Prostate gland (tissue), 2 donors: ENCODE data around the gene FHIT. TPM values are rescaled to one million over a fixed set of nuclear protein-coding genes. Genes with fewer than 3 reads are reported as not detected.
"Not testable (repeated sequence)": the region's sequence is repeated elsewhere in the genome, so short reads cannot be mapped to it uniquely, and the experiment has no call there.

Experiments
- DNase-seq: peaks from one replicate; pipeline ENCODE4 v3.0.0-alpha.2; 2019; ENCODE audit warnings: low spot score
- H3K27ac ChIP-seq, 2 donors: fragments of 200-600 bp; sonication (generic); 2 replicates each; pipeline ENCODE4 v1.5.1; 2017 to 2019
- H3K27me3 ChIP-seq: fragments of 200-600 bp; sonication (generic); replicated peaks from 2 replicates; pipeline ENCODE4 v1.5.1; 2019; ENCODE audit not compliant: insufficient read depth
- H3K36me3 ChIP-seq, 2 donors: fragments of 200-600 bp; sonication (generic); 1 replicate in 1 of 2; 2 replicates in 1 of 2; pipeline versions ENCODE4 v1.5.1 to v1.8.1; 2017 to 2019
- H3K4me1 ChIP-seq: fragments of 200-600 bp; sonication (generic); replicated peaks from 2 replicates; pipeline ENCODE4 v1.5.1; 2019
- H3K4me3 ChIP-seq, 2 donors: fragments of 200-600 bp; sonication (generic); 2 replicates each; pipeline ENCODE4 v1.5.1; 2017 to 2019
- H3K9me3 ChIP-seq: fragments of 200-600 bp; sonication (generic); 2 replicates; pipeline ENCODE4 v1.5.1; 2017
- CTCF ChIP-seq, 4 experiments: fragments of 200-600 bp in 2 of 4; fragments of 450-650 bp in 2 of 4; sonication (generic) in 2 of 4; IDR thresholded peaks; 1 replicate in 3 of 4; 2 replicates in 1 of 4; pipeline ENCODE4 v1.5.1; 2016 to 2019; ENCODE audit warnings: antibody characterized with exemption in 4 of 4, mild to moderate bottlenecking in 2 of 4, moderate library complexity in 2 of 4
- POLR2A ChIP-seq: fragments of 450-650 bp; IDR thresholded peaks from one replicate; pipeline ENCODE4 v1.6.1; 2016; ENCODE audit warnings: antibody characterized with exemption, mild to moderate bottlenecking
- POLR2AphosphoS5 ChIP-seq: sonication (generic); formaldehyde crosslinking; IDR thresholded peaks from one replicate; pipeline ENCODE4 v1.6.1; 2017; ENCODE audit warnings: antibody characterized with exemption
- WGBS: methylation state at CpG from one replicate; pipeline ENCODE4 v1.1.5; 2018; 5-methylcytosine and 5-hydroxymethylcytosine counted together
- intact Hi-C: fragments of 100-400 bp; cut with DNase I; formaldehyde crosslinking; loops from one replicate; pipeline ENCODE4 v1.14.2; 2022
- total RNA-seq, 2 donors: library from RNA; depleted of rRNA; stranded (reverse); fragments of >200 nt; gene quantifications; one replicate each; pipeline ENCODE4 v1.1.0, GENCODE V29; 2016

The FHIT gene
- total RNA-seq, 2 donors from 2014 or later = 6.4 to 10.4 TPM

DNA sequence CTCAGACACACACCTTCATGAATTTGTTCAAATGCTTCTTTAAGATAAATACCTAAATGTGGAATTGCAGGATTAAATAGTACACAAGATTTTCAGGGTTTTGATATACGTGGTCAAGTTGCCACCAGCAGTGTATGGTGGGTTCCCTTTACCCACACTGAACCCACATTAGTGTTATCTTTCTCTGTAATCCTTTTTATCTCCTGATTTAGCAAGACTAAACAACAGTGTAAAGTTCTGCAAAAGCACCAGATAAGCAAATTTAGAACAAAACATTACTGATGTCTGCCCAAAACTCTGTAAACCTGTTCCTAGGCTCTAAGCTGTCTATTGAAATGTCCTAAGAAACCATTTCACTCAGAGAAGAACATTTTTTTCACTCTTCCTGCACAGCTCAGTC, 352.9 kb downstream of the FHIT start:
- no peak for DNase-seq
- intact Hi-C loops = no loop called here
- Histone ChIP-seq H3K27me3 (no peaks in the 10 kb centered on the region), H3K9me3 (no peaks in the 10 kb centered on the region), H3K27ac (no peak overlapping the region), H3K4me1 (no peaks in the 10 kb centered on the region), H3K36me3 (no peaks in the 10 kb centered on the region), H3K4me3 (no peak overlapping the region)
- no peak for TF ChIP-seq CTCF (IDR thresholded peaks at IDR 0.05)
- no peak for TF ChIP-seq POLR2A
- no peak for TF ChIP-seq POLR2AphosphoS5
- 83% methylated on average over 1 of the region's 1 CpG for WGBS

- 20% methylated on average over 2 of the region's 2 CpGs for WGBS
- no peaks in the 10 kb centered on the region for H3K36me3 ChIP-seq
Observed at GRCh38 chr3:60893946-60894345, 357.3 kb downstream of the FHIT start.

GRCh38 chr3:60890226-60890625, 361.0 kb downstream of the FHIT start:
- TF ChIP-seq POLR2A (no peak), POLR2AphosphoS5 (no peak), CTCF (IDR thresholded peaks at IDR 0.05) (no peak)
- no peak overlapping the region for H3K4me3 ChIP-seq
- no peak overlapping the region for H3K27ac ChIP-seq
- no peaks in the 10 kb centered on the region for H3K4me1 ChIP-seq
- no peak for DNase-seq
- no peaks in the 10 kb centered on the region for H3K36me3 ChIP-seq
- no peaks in the 10 kb centered on the region for H3K27me3 ChIP-seq
- over 99% methylated on average over 5 of the region's 5 CpGs for WGBS
- H3K9me3 ChIP-seq = no peaks in the 10 kb centered on the region
- intact Hi-C loops = no loop called here

More at GRCh38 chr3:60893946-60894345, 357.3 kb downstream of the FHIT start:
- Histone ChIP-seq H3K27ac (no peak overlapping the region), H3K27me3 (no peaks in the 10 kb centered on the region), H3K4me1 (no peaks in the 10 kb centered on the region), H3K9me3 (no peaks in the 10 kb centered on the region), H3K4me3 (no peak overlapping the region)
- TF ChIP-seq CTCF (IDR thresholded peaks at IDR 0.05) = no peak
- no peak for TF ChIP-seq POLR2A
- TF ChIP-seq POLR2AphosphoS5 = no peak
- intact Hi-C loops = no loop called here
- DNase-seq = no peak

- 97% methylated on average over 10 of the region's 10 CpGs for WGBS
- H3K4me1 ChIP-seq, H3K4me3 ChIP-seq, H3K27ac ChIP-seq, H3K9me3 ChIP-seq, H3K36me3 ChIP-seq, H3K27me3 ChIP-seq, intact Hi-C loops, DNase-seq: not testable (repeated sequence)
Observed at GRCh38 chr3:60888952-60889351, 362.3 kb downstream of the FHIT start.

DNA sequence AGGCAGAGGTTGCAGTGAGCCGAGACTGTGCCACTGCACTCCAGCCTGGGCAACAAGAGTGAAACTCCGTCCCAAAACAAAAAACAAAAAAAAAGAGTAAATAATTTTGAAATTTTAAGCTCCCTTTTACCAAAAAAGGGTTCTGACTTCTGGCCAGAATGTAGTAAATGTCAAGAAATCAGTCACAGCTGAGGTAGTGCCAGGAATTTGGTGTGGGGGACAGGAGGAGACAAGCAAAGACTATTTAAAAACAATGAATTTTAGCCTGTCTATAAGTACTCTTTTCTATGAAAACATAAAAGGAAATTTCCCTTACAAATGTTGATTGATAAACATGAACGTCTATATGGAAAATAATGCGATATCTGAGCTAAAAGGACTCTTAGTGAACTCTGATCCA, 363.7 kb downstream of the FHIT start:
- Histone ChIP-seq H3K27ac (no peak overlapping the region), H3K36me3 (no peaks in the 10 kb centered on the region), H3K9me3 (no peaks in the 10 kb centered on the region), H3K4me3 (no peak overlapping the region), H3K27me3 (no peaks in the 10 kb centered on the region), H3K4me1 (no peaks in the 10 kb centered on the region)
- TF ChIP-seq POLR2AphosphoS5 = no peak
- no peak for TF ChIP-seq POLR2A
- no peak for TF ChIP-seq CTCF (IDR thresholded peaks at IDR 0.05)
- intact Hi-C loops = no loop called here
- no peak for DNase-seq
- 48% methylated on average over 4 of the region's 4 CpGs for WGBS
